KMS-11 (cell line): ENCODE measurements around the gene RNF214.

ENCODE experiments used
- H2AFZ ChIP-seq: fragments of 200-600 bp; sonication (generic); 2 replicates; pipeline ENCODE4 v1.6.1; 2016; ENCODE audit warnings: antibody characterized with exemption, mixed run types, low read depth
- H3K27ac ChIP-seq: fragments of 200-600 bp; sonication (generic); 2 replicates; pipeline ENCODE4 v1.6.1; 2016; ENCODE audit warnings: mild to moderate bottlenecking, mixed run types
- H3K27me3 ChIP-seq: fragments of 200-600 bp; sonication (generic); 2 replicates; pipeline ENCODE4 v1.6.1; 2017; ENCODE audit warnings: mild to moderate bottlenecking, low read depth, mixed run types, moderate library complexity; ENCODE audit not compliant: insufficient read depth
- H3K36me3 ChIP-seq: fragments of 200-600 bp; sonication (generic); 2 replicates; pipeline ENCODE4 v1.6.1; 2017; ENCODE audit warnings: mild to moderate bottlenecking, mixed run types; ENCODE audit not compliant: insufficient read depth
- H3K4me1 ChIP-seq: fragments of 200-600 bp; sonication (generic); 2 replicates; pipeline ENCODE4 v1.6.1; 2016; ENCODE audit warnings: mild to moderate bottlenecking, low read depth, mixed run types; ENCODE audit not compliant: poor library complexity, severe bottlenecking
- H3K4me2 ChIP-seq: fragments of 200-600 bp; sonication (generic); 2 replicates; pipeline ENCODE4 v1.7.0; 2016; ENCODE audit warnings: mild to moderate bottlenecking, mixed run types
- H3K4me3 ChIP-seq: fragments of 200-600 bp; sonication (generic); IDR thresholded peaks from 2 replicates; pipeline ENCODE4 v1.6.1; 2017; ENCODE audit warnings: low read depth, low read length, mixed read lengths; ENCODE audit not compliant: insufficient read depth
- H3K79me2 ChIP-seq: fragments of 200-600 bp; sonication (generic); 2 replicates; pipeline ENCODE4 v1.6.1; 2016; ENCODE audit warnings: low read depth, mixed run types; ENCODE audit not compliant: insufficient read depth
- H3K9ac ChIP-seq: fragments of 200-600 bp; sonication (generic); 2 replicates; pipeline ENCODE4 v1.6.1; 2016; ENCODE audit warnings: mild to moderate bottlenecking, mixed run types
- H4K20me1 ChIP-seq: fragments of 200-600 bp; sonication (generic); 2 replicates; pipeline ENCODE4 v1.6.1; 2016; ENCODE audit warnings: mild to moderate bottlenecking, mixed run types; ENCODE audit not compliant: insufficient read depth
- CTCF ChIP-seq: fragments of 200-600 bp; sonication (generic); conservative IDR thresholded peaks from 2 replicates; pipeline ENCODE4 v1.6.1; 2017; ENCODE audit warnings: low read depth, mild to moderate bottlenecking, antibody characterized with exemption, low read length, moderate library complexity, mixed read lengths

Gene RNF214

GRCh38 chr11:117287668-117288067 is 55.2 kb downstream of the RNF214 start:
- Histone ChIP-seq H3K36me3 (no peaks in the 10 kb centered on the region), H2AFZ (no peak overlapping the region), H3K9ac (no peak overlapping the region), H3K27ac (no peak overlapping the region), H3K4me3 (no peak overlapping the region), H3K4me1 (peaks cover 4% of the 10 kb centered on the region), H3K4me2 (no peak overlapping the region), H3K27me3 (no peaks in the 10 kb centered on the region), H3K79me2 (no peaks in the 10 kb centered on the region), H4K20me1 (no peaks in the 10 kb centered on the region)
- no peak for TF ChIP-seq CTCF

- H3K27me3 ChIP-seq, result no peaks in the 10 kb centered on the region
- no peaks in the 10 kb centered on the region for H4K20me1 ChIP-seq
- no peaks in the 10 kb centered on the region for H3K36me3 ChIP-seq
- no peaks in the 10 kb centered on the region for H3K79me2 ChIP-seq
- no peak overlapping the region for H2AFZ ChIP-seq
- no peak overlapping the region for H3K9ac ChIP-seq
- H3K27ac ChIP-seq, result no peak overlapping the region
- no peak for TF ChIP-seq CTCF
- no peak overlapping the region for H3K4me3 ChIP-seq
- peaks cover 4% of the 10 kb centered on the region for H3K4me1 ChIP-seq
- no peak overlapping the region for H3K4me2 ChIP-seq
These were observed 57.3 kb downstream of the RNF214 start for GRCh38 chr11:117289795-117290194.

- H3K27me3 ChIP-seq, result no peaks in the 10 kb centered on the region
- H3K9ac ChIP-seq, result no peak within 1 kb of the TSS
- H3K4me3 ChIP-seq, result no peak within 1 kb of the TSS
- no peak within 1 kb of the TSS for H3K4me2 ChIP-seq
- no peaks in the 10 kb centered on the region for H4K20me1 ChIP-seq
- H3K27ac ChIP-seq, result no peak within 1 kb of the TSS
- no peaks in the 10 kb centered on the region for H3K79me2 ChIP-seq
- peaks cover 4% of the 10 kb centered on the region for H3K4me1 ChIP-seq
- H2AFZ ChIP-seq, result no peak within 1 kb of the TSS
- no peaks in the 10 kb centered on the region for H3K36me3 ChIP-seq
- no peak for TF ChIP-seq CTCF
These were observed 58.4 kb downstream of the RNF214 start, which contains the start of gene BACE1-AS for GRCh38 chr11:117290809-117291396. Gene BACE1-AS (plus strand): TSS chr11:117291346.

DNA sequence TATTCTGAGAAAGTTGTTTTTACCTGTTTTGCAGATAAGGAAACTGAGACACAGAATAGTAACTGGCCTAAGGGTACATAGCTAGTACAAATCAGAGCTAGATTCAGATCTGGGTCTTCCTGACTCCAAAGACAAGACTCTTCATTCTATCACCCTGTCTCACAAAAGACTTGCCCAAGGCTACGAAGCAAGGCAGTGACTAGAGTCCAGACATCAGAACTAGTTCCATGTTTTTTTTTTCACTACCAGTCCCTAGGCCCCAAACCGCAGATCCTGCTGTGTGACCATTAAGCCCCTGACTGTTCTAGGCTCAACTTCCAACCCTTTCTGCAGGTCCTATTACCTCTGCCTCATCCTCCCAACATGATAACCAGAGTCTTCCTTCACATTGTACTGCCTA is 60.1 kb downstream of the RNF214 start:
- Histone ChIP-seq H3K27ac (no peak overlapping the region), H3K9ac (no peak overlapping the region), H3K27me3 (no peaks in the 10 kb centered on the region), H3K79me2 (no peaks in the 10 kb centered on the region), H3K4me3 (no peak overlapping the region), H4K20me1 (no peaks in the 10 kb centered on the region), H3K4me1 (peaks cover 4% of the 10 kb centered on the region), H3K36me3 (no peaks in the 10 kb centered on the region), H2AFZ (no peak overlapping the region), H3K4me2 (no peak overlapping the region)
- TF ChIP-seq CTCF, result no peak
